Measurements from ENCODE around the gene PABPC1L. TPM values are rescaled to one million over a fixed set of nuclear protein-coding genes. Genes with fewer than 3 reads are reported as not detected.
"Not testable (repeated sequence)": the region's sequence is repeated elsewhere in the genome, so short reads cannot be mapped to it uniquely, and the experiment has no call there.

Gene PABPC1L
- 10 to 100 TPM; 18.7 to 64.5 (median 22.4) TPM for total RNA-seq
- polyA plus RNA-seq: 100 to 1,000 TPM; 150 to 156 TPM

- no peak for TF ChIP-seq CTCF (IDR thresholded peaks at IDR 0.05)
- peak; percentile 90 to 97 (median 94) for ATAC-seq
- H3K27me3 ChIP-seq: no peaks in the 10 kb centered on the region
- WGBS, 2 donors: 1% methylated on average over 54 to 61 of the region's 61 CpGs
- H3K9me3 ChIP-seq: no peaks in the 10 kb centered on the region
- peak within 1 kb of the TSS in 2 of 4 donors; percentile 39 to 46 for H3K27ac ChIP-seq
- FAIRE-seq: no peak
- peaks cover 0 to 26% (median 7%) of the 10 kb centered on the region in 3 donors for H3K36me3 ChIP-seq
- peak; percentile 76 to 89 (median 84) for DNase-seq
- intact Hi-C loops (cut with DNase I): no loop called here
- peak within 1 kb of the TSS; percentile 50 to 95 (median 77) for H3K4me3 ChIP-seq
- peaks cover 0 to 6% (median 0%) of the 10 kb centered on the region in 3 donors for H3K4me1 ChIP-seq
Measured at GRCh38 chr20:44909872-44910689, at the start of gene PABPC1L. TSS of gene PABPC1L (plus strand) at chr20:44910060. CDS start at chr20:44910144, 84 bp downstream.

DNA sequence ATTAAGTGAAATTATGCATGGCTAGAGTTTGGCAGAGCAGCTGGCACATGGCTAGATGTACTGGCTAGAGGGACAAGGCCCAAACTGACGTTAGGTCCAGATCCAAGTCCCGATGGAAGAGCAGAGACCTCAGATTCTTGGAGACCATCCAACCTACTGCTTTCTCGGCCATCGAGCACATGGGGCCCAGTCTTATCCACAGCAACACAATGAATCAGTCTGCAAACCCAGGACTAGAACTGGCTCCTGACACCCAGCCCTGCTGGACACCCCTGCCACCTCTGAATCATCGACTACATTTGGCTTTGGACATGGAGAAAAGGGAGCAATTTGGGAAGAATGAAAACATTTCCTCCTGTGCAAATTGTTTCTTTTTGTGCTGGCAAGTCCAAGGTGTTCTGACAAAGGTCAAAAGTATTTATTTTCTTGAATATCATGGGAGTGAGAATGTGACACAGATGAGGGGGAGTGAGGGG is 48.3 kb upstream of the PABPC1L start:
- Histone ChIP-seq H3K27ac (peak overlapping the region in 1 of 4 donors; percentile 8), H3K36me3 (no peaks in the 10 kb centered on the region), H3K4me1 (peaks cover 14 to 15% (median 14%) of the 10 kb centered on the region in 3 donors), H3K27me3 (no peaks in the 10 kb centered on the region), H3K4me3 (no peak overlapping the region), H3K9me3 (no peaks in the 10 kb centered on the region)
- intact Hi-C loops (cut with DNase I): loop anchor here in 1 of 3 donors (5.0 to 10.0 kb wide), 2 partner anchors 114 to 177 kb away; partner anchors contain the start of gene KCNK15
- 15 to 19% methylated on average over 5 of the region's 5 CpGs for WGBS, 2 donors
- peak in 1 of 6 donors; percentile 35 for DNase-seq
- peak; percentile 61 to 72 (median 66) for ATAC-seq
- FAIRE-seq: no peak
- TF ChIP-seq CTCF (IDR thresholded peaks at IDR 0.05): no peak

- Histone ChIP-seq H3K4me1 (peaks cover 14 to 15% (median 14%) of the 10 kb centered on the region in 3 donors), H3K9me3 (no peaks in the 10 kb centered on the region), H3K4me3 (no peak overlapping the region), H3K27me3 (no peaks in the 10 kb centered on the region), H3K27ac (peak overlapping the region in 2 of 4 donors; percentile 17 to 33), H3K36me3 (no peaks in the 10 kb centered on the region)
- no peak for TF ChIP-seq CTCF (IDR thresholded peaks at IDR 0.05)
- no peak for DNase-seq
- intact Hi-C loops (cut with DNase I): loop anchor here in 1 of 3 donors (5.0 to 10.0 kb wide), 2 partner anchors 115 to 177 kb away; partner anchors contain the start of gene KCNK15
- ATAC-seq: no peak
- WGBS, 2 donors: 87 to 90% methylated on average over 2 of the region's 2 CpGs
- no peak for FAIRE-seq
Measured at GRCh38 chr20:44862286-44862685, 47.6 kb upstream of the PABPC1L start.

DNA sequence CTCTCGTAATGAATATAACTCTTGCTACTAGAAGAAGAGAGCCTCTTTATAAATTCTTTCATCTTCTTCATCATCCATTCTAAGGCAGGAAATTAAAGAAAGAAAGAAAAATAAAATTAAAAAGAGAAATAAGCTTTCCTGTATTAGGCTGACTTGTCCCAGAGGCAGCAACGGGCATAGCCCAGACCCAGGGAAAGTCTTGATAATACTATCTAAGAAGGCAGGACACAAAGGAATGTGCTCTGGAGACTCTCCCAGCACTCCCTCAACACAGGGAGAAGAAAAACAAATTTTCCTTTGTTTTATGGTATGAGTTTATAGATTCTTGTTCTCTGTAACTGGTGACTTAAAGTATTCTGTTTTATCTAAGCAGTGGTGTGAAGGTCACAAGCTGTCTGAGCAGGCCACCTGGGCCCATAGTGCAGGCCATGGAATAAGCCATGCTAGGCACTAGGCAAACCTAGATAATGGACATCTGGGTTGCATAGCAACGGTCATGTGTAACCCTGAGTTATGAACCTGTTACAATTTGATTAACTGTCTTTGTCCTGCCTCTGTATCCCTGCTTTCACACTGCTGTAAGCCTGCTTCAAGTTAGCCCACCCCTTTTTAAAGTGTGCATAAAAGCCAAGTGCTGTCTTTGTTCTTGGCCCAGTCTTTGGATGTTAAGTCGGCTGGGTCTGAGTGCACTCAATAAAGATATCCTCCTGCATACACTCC is 46.3 kb upstream of the PABPC1L start:
- intact Hi-C loops (cut with DNase I): loop anchor here in 1 of 3 donors (5.0 to 10.0 kb wide), 2 partner anchors 116 to 179 kb away; partner anchors contain the start of gene KCNK15
- WGBS, 2 donors: 41 to 44% methylated on average over 4 of the region's 4 CpGs
- peak overlapping the region in 1 of 4 donors; percentile 30 for H3K27ac ChIP-seq
- H3K4me3 ChIP-seq, H3K36me3 ChIP-seq, FAIRE-seq, H3K27me3 ChIP-seq, H3K9me3 ChIP-seq: not testable (repeated sequence)
- DNase-seq (peak in 1 of 6 donors; percentile 33), ATAC-seq (peak in 3 of 4 donors; percentile 60 to 75 (median 71))
- H3K4me1 ChIP-seq: peaks cover 14 to 15% (median 14%) of the 10 kb centered on the region in 3 donors

DNA sequence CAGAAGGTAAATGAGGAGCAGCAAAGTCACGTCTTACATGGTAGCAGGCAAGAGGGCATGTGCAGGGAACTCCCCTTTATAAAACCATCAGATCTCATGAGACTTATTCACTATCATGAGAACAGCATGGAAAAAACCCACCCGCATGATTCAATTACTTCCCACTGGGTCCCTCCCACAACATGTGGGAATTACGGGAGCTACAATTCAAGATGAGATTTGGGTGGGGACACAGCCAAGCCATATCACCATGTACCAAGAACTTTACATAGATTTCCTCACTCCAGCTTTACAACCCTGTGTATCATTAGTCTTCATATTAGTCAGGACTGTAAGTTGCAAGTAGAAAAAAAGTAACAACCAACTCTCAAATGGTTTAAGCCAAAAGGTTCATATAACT is 45.4 kb upstream of the PABPC1L start:
- not testable (repeated sequence) for H3K9me3 ChIP-seq, FAIRE-seq, DNase-seq, H3K27me3 ChIP-seq, ATAC-seq, H3K36me3 ChIP-seq, H3K27ac ChIP-seq, H3K4me3 ChIP-seq
- WGBS, 2 donors: 88 to 91% methylated on average over 3 of the region's 3 CpGs
- intact Hi-C loops (cut with DNase I): loop anchor here in 1 of 3 donors (5.0 to 10.0 kb wide), 2 partner anchors 117 to 180 kb away; partner anchors contain the start of gene KCNK15
- H3K4me1 ChIP-seq: peaks cover 14 to 15% (median 14%) of the 10 kb centered on the region in 3 donors

Measured in pancreas (tissue), 10 donors.